Esophagus squamous epithelium (tissue), 4 donors: ENCODE results near the gene TTF2.
A peak's percentile ranks its signal among the peaks of the same experiment; 100 is the strongest.

Experiments used
- POLR2A ChIP-seq, 4 donors: fragments of 450-650 bp; IDR thresholded peaks; one replicate each; pipeline ENCODE4 v1.6.1; 2017; ENCODE audit warnings: antibody characterized with exemption in 4 of 4, mild to moderate bottlenecking in 4 of 4, moderate library complexity in 3 of 4
- TF ChIP-seq, protein P1 (sequence below), 6 experiments: fragments of 450-650 bp in 4 of 6; fragments of 200-600 bp in 2 of 6; sonication (generic) in 2 of 6; IDR thresholded peaks; one replicate each; pipeline ENCODE4 v1.5.1; 2016 to 2019; ENCODE audit warnings: antibody characterized with exemption in 6 of 6, mild to moderate bottlenecking in 4 of 6, moderate library complexity in 4 of 6

DNA sequence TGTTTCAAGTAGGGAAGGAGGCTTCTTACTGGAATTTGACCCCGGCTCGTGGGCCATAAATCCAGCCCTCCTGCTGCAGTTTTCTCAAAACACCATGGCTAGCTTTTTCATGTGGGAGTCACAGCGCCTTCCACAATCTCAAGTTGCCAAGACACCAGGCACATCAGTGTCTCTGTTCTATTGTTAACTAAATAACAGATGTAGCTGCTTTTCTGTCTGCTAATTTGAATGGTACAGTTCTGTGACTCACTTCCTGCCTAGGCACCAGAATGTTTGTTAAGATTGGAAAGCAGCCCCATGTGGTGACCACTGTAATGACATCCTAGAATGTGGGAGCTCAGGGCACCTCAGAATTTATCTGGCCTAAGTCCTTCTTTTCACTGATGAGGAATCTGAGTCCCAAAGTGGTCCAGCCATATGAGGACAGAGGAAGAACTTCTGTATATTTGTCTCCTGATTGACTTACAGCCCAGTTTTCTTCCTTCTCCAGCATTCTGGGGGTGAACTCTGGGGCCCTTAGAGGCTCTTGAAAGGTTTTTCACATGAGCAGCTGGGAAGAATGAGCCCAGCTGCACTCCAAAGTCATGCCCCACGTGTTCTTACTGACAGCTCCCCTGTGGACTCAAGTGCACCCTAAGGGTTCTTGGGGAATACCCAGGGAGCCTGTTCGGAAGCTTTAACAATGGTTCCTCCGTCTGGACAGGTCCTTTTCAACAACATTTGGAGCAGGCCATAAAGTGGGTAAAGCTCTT, 33.9 kb downstream of the TTF2 start:
- TF ChIP-seq, protein P1, sequence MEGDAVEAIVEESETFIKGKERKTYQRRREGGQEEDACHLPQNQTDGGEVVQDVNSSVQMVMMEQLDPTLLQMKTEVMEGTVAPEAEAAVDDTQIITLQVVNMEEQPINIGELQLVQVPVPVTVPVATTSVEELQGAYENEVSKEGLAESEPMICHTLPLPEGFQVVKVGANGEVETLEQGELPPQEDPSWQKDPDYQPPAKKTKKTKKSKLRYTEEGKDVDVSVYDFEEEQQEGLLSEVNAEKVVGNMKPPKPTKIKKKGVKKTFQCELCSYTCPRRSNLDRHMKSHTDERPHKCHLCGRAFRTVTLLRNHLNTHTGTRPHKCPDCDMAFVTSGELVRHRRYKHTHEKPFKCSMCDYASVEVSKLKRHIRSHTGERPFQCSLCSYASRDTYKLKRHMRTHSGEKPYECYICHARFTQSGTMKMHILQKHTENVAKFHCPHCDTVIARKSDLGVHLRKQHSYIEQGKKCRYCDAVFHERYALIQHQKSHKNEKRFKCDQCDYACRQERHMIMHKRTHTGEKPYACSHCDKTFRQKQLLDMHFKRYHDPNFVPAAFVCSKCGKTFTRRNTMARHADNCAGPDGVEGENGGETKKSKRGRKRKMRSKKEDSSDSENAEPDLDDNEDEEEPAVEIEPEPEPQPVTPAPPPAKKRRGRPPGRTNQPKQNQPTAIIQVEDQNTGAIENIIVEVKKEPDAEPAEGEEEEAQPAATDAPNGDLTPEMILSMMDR (IDR thresholded peaks at IDR 0.05): peak in 3 of 6 experiments; percentile 33 to 62 (median 36)
- TF ChIP-seq POLR2A (IDR thresholded peaks at IDR 0.05): no peak
